GM10248 (cell line): Measurements from ENCODE around the gene H6PD.

Experiments used
- CTCF ChIA-PET: fragments of 300-600 bp; sonication (Branson Sonifier 250); formaldehyde crosslinking; extraction: SDS; loops from one replicate; lab custom pipeline; 2021; ENCODE audit warnings: antibody characterized with exemption; lab: Yijun Ruan, JAX
- POLR2A ChIA-PET: fragments of 350-650 bp; sonication (Branson Sonifier 250); formaldehyde crosslinking; extraction: SDS; loops from one replicate; lab custom pipeline; 2020; ENCODE audit warnings: antibody characterized with exemption; lab: Yijun Ruan, JAX
- DNase-seq: peaks from one replicate; pipeline ENCODE4 v3.0.0; 2012; ENCODE audit errors: extremely low spot score
- TF ChIP-seq, protein P1 (sequence below): IDR thresholded peaks from 2 replicates; pipeline ENCODE4 v1.5.1; 2012; ENCODE audit warnings: mild to moderate bottlenecking, low read depth; ENCODE audit errors: extremely low read depth, missing control alignments, control extremely low read depth

H6PD gene

DNA sequence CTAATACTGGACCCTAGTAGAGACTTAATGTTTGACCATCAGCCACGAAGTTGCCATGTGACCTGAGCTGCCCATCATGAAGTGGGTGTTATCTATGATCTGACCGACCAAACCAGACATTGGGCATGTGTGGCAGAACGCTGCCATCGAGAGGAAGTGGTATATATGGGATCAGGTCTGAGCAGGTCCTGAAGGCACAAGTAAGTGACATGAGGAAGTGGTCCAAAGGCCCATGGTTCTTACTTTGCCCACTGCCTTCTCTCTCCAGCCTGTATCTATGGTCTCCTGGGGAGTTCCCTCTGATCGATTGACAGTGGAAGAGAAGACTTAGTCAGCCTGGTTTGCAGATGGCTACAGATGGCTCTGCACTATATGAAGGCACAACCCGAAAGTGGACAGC, 66.0 kb downstream of the H6PD start:
- DNase-seq, result no peak
- TF ChIP-seq, protein P1, sequence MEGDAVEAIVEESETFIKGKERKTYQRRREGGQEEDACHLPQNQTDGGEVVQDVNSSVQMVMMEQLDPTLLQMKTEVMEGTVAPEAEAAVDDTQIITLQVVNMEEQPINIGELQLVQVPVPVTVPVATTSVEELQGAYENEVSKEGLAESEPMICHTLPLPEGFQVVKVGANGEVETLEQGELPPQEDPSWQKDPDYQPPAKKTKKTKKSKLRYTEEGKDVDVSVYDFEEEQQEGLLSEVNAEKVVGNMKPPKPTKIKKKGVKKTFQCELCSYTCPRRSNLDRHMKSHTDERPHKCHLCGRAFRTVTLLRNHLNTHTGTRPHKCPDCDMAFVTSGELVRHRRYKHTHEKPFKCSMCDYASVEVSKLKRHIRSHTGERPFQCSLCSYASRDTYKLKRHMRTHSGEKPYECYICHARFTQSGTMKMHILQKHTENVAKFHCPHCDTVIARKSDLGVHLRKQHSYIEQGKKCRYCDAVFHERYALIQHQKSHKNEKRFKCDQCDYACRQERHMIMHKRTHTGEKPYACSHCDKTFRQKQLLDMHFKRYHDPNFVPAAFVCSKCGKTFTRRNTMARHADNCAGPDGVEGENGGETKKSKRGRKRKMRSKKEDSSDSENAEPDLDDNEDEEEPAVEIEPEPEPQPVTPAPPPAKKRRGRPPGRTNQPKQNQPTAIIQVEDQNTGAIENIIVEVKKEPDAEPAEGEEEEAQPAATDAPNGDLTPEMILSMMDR, result no peak
- POLR2A ChIA-PET, result no interaction called here
- CTCF ChIA-PET, result interaction anchor here (1.3 to 1.5 kb wide), 3 partner anchors 10 to 34 kb away, joined by 3 to 4 read pairs (median 3); no protein-coding TSS in a partner anchor

DNA sequence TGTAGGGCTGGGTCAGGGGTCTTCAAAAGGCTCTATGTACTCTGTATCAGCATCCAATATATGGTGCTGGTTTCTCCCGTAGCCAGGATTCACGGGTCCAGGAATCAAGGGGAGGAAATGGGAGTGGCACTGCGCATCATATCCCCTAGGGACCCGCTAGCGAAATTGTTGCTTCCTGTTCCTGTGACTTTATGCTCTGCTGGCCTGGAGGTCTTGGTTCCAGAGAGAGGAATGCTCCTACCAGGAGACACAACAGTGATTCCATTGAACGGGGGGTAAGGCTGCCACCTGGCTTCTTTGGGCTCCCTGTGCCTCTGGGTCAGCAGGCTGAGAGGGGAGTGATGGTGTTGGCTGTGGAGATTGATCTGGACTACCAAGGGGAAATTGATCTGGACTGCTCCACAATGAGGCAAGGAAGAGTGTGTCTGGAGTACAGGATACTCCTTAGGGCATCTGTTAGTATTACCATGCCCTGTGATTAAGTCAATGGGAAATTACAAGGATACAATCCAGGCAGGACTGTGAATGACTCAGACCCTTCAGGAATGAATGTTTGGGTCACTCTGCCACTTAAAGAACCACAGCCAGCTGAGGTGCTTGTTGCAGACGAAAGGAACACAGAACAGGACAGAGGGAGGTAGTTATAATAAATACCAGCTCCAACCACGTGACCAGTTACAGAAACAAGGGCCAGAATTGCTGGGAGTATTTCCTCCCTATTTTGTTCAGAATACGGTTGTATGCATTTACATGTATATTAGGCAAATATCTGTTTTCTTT, 68.4 kb downstream of the H6PD start:
- no peak for DNase-seq
- CTCF ChIA-PET, result interaction anchor here (1.5 kb wide), 1 partner anchor 22 kb away, joined by 4 read pairs; no protein-coding TSS in a partner anchor
- TF ChIP-seq, protein P1, result no peak
- POLR2A ChIA-PET, result no interaction called here

DNA sequence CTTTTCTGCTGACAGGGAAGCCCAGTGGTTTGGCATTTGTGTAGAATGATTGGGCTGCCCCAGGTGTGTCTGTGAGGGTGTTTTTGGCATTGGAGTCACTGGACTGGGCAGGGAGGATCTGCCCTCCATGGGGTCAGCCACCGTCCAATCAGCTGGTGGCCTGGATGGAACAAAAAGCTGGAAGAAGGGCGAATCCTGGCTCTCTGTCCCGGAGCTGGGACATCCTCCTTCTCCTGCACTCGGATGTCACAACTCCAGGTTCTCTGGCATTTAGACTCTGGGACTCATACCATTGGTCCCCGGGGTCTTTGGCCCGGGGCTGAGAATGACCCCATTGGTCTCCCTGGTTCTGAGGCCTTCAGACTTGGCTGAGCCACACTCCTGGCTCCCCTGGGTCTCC, 69.3 kb downstream of the H6PD start:
- TF ChIP-seq, protein P1, result no peak
- CTCF ChIA-PET, result no interaction called here
- DNase-seq, result no peak
- POLR2A ChIA-PET, result no interaction called here

DNA sequence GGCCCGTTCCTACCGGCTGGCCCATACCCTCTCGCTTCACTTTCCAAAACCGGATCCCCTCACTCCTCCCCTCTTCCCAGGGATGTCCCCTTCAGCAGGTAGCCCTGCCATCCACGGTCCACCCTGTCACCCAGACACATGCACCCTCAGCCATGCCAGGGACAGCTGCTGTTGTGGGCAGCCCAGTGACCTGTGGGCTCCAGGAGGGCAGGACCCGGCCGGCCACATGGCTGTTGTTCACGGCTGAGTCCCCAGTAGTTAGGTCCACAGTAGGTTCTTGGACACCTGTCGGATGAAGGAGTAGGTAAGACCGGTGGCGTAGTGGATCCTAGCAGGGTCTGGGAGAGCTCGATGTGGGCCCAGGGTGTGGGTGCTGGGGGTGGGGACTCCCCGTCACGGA, 70.6 kb downstream of the H6PD start:
- TF ChIP-seq, protein P1, result no peak
- CTCF ChIA-PET, result interaction anchor here (0.6 to 0.8 kb wide), 2 partner anchors 15 to 162 kb away, joined by 3 read pairs; no protein-coding TSS in a partner anchor
- no peak for DNase-seq
- POLR2A ChIA-PET, result no interaction called here

DNA sequence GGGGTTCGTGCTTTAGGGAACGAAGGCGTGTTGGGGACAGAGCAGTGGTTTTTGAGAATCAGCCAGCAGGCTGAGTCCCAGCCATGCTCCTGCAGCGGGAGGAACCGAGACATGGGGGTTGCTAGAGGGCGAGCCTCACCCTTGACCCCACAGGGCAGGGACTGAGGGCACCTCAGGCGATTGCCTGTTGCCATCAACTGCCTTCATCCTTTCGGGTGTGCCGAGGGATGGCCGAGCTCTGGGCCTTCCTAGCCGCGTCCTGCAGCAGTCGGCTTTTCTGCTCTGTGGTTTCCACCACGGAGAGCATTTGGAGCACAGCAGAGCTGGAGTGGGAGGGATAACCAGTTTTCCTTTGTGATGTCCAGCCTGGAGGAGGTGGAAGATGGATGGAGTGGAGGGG, 71.4 kb downstream of the H6PD start:
- CTCF ChIA-PET, result interaction anchor here (0.8 to 1.2 kb wide), 2 partner anchors 15 to 301 kb away, joined by 3 read pairs; no protein-coding TSS in a partner anchor
- POLR2A ChIA-PET, result no interaction called here
- TF ChIP-seq, protein P1, result no peak
- no peak for DNase-seq

DNA sequence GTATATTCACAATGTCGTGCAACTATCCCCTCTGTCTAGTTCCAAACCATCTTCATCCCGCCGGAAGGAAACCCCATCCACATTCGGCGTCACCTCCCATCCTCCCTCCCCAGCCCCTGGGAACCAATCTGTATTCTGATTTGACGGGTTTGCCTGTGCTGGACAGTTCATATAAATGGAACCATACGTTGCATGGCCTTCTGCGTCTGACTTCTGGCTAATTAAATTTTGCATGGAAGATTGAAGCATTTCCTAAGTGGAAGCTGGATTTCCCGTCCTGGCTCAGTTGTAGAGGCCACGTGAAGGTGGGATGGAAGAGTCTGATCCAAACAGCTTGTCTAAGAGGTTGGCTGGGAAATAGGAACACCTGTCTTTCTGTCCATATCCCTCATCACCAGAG, 72.7 kb downstream of the H6PD start:
- CTCF ChIA-PET, result interaction anchor here (0.7 to 1.4 kb wide), 3 partner anchors 10 to 187 kb away, joined by 3 to 5 read pairs (median 3); no protein-coding TSS in a partner anchor
- POLR2A ChIA-PET, result no interaction called here
- TF ChIP-seq, protein P1, result no peak
- no peak for DNase-seq
